ENCODE measurements around the gene AGMO.
"Not testable (repeated sequence)": the region's sequence is repeated elsewhere in the genome, so short reads cannot be mapped to it uniquely, and the experiment has no call there.

Gene AGMO

GRCh38 chr7:15556339-15557105 is 5.3 kb downstream of the AGMO start:
- Histone ChIP-seq H3K4me1 (ENCODE audit: control insufficient read depth in 1 of 2, insufficient read depth in 1 of 2, low read depth in 1 of 2, low read length in 1 of 2) (no peaks in the 10 kb centered on the region), H3K4me3 (ENCODE audit: low read depth in 1 of 2, low read length in 1 of 2) (no peak overlapping the region)
- no peak for TF ChIP-seq CTCF (IDR thresholded peaks at IDR 0.05)

GRCh38 chr7:15555381-15555859 is 6.4 kb downstream of the AGMO start:
- H3K9me3 ChIP-seq: no peaks in the 10 kb centered on the region
- H3K27me3 ChIP-seq: no peaks in the 10 kb centered on the region
- no peak for TF ChIP-seq CTCF (IDR thresholded peaks at IDR 0.05)
- no peak overlapping the region for H3K4me3 ChIP-seq (ENCODE audit: low read depth in 1 of 2, low read length in 1 of 2)
- H3K36me3 ChIP-seq: no peaks in the 10 kb centered on the region
- H3K27ac ChIP-seq: no peak overlapping the region
- no peaks in the 10 kb centered on the region for H3K4me1 ChIP-seq (ENCODE audit: control insufficient read depth in 1 of 2, insufficient read depth in 1 of 2, low read depth in 1 of 2, low read length in 1 of 2)

More at GRCh38 chr7:15556339-15557105, 5.3 kb downstream of the AGMO start:
- Histone ChIP-seq H3K36me3 (no peaks in the 10 kb centered on the region), H3K27ac (no peak overlapping the region), H3K27me3 (no peaks in the 10 kb centered on the region), H3K9me3 (no peaks in the 10 kb centered on the region)

- no peak overlapping the region for H3K4me3 ChIP-seq (ENCODE audit: low read depth in 1 of 2, low read length in 1 of 2)
These were observed 7.1 kb downstream of the AGMO start for GRCh38 chr7:15554744-15555143.

GRCh38 chr7:15554081-15554480 is 7.7 kb downstream of the AGMO start:
- no peak overlapping the region for H3K4me3 ChIP-seq (ENCODE audit: low read depth in 1 of 2, low read length in 1 of 2)
- H3K4me1 ChIP-seq (ENCODE audit: control insufficient read depth in 1 of 2, insufficient read depth in 1 of 2, low read depth in 1 of 2, low read length in 1 of 2): no peaks in the 10 kb centered on the region
- no peaks in the 10 kb centered on the region for H3K9me3 ChIP-seq
- TF ChIP-seq CTCF (IDR thresholded peaks at IDR 0.05): no peak
- H3K27me3 ChIP-seq: no peaks in the 10 kb centered on the region
- no peak overlapping the region for H3K27ac ChIP-seq
- no peaks in the 10 kb centered on the region for H3K36me3 ChIP-seq

More at GRCh38 chr7:15554744-15555143, 7.1 kb downstream of the AGMO start:
- Histone ChIP-seq H3K9me3 (no peaks in the 10 kb centered on the region), H3K27ac (no peak overlapping the region), H3K4me1 (ENCODE audit: control insufficient read depth in 1 of 2, insufficient read depth in 1 of 2, low read depth in 1 of 2, low read length in 1 of 2) (no peaks in the 10 kb centered on the region), H3K27me3 (no peaks in the 10 kb centered on the region), H3K36me3 (no peaks in the 10 kb centered on the region)
- TF ChIP-seq CTCF (IDR thresholded peaks at IDR 0.05): no peak

- not testable (repeated sequence) for H3K27me3 ChIP-seq; H3K9me3 ChIP-seq; H3K36me3 ChIP-seq; H3K4me1 ChIP-seq (ENCODE audit: control insufficient read depth in 1 of 2, insufficient read depth in 1 of 2, low read depth in 1 of 2, low read length in 1 of 2); H3K4me3 ChIP-seq (ENCODE audit: low read depth in 1 of 2, low read length in 1 of 2); H3K27ac ChIP-seq
These were observed 14.5 kb downstream of the AGMO start for GRCh38 chr7:15547320-15547719.

- no peaks in the 10 kb centered on the region for H3K27me3 ChIP-seq
- H3K36me3 ChIP-seq: no peaks in the 10 kb centered on the region
- no peaks in the 10 kb centered on the region for H3K4me1 ChIP-seq (ENCODE audit: control insufficient read depth in 1 of 2, insufficient read depth in 1 of 2, low read depth in 1 of 2, low read length in 1 of 2)
- no peak overlapping the region for H3K4me3 ChIP-seq (ENCODE audit: low read depth in 1 of 2, low read length in 1 of 2)
- no peaks in the 10 kb centered on the region for H3K9me3 ChIP-seq
- no peak for TF ChIP-seq CTCF (IDR thresholded peaks at IDR 0.05)
- H3K27ac ChIP-seq: no peak overlapping the region
These were observed 15.5 kb downstream of the AGMO start for GRCh38 chr7:15546272-15546792.

Data from neutrophil (primary cell).